SU-DHL-6 (cell line): ENCODE data around the gene KYAT1.

Experiments used
- EZH2phosphoT487 ChIP-seq: fragments of 200-600 bp; sonication (generic), shearing (Covaris generic); conservative IDR thresholded peaks from 2 replicates; pipeline ENCODE4 v1.6.1; 2018; ENCODE audit warnings: mild to moderate bottlenecking, antibody characterized with exemption, low read length, moderate library complexity, mixed read lengths
- TF ChIP-seq, protein P1 (sequence below): fragments of 200-600 bp; sonication (generic); IDR thresholded peaks from one replicate; pipeline ENCODE4 v1.5.1; 2017; ENCODE audit warnings: antibody characterized with exemption, mild to moderate bottlenecking, low read length, moderate library complexity; ENCODE audit not compliant: insufficient read depth, poor library complexity, severe bottlenecking

DNA sequence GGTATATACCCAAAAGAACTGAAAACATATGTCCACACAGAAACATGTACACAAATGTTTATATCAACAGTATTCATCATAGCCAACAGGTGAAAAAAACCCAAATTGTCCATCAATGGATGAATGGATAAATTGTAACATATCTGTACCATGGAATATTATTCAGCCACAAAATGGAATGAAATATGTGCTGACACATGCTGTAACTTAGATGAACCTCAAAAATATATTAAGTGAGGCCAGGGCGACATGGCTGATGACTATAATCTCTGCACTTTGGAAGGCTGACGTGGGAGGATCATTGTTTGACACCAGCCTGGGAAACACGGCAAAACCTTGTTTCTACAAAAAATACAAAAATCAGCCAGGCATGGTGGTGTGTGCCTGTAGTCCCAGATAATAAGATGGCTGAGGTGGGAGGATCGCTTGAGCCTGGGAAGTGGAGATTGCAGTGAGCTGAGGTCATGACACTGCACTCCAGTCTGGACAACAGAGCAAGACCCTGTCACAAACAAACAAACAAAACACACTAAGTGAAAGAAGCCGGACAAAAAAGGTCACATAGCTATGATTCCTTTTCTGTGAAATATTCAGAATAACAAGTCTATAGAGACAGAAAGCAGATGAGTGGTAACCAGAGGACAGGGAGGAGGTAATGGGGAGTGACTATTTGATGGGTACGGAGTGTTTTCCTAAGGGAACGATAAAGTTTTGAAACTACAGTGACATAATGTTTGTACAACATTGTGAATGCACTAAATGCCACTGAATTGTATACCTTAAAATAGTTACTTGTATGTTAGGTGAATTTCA is 11.4 kb downstream of the KYAT1 start:
- TF ChIP-seq, protein P1, sequence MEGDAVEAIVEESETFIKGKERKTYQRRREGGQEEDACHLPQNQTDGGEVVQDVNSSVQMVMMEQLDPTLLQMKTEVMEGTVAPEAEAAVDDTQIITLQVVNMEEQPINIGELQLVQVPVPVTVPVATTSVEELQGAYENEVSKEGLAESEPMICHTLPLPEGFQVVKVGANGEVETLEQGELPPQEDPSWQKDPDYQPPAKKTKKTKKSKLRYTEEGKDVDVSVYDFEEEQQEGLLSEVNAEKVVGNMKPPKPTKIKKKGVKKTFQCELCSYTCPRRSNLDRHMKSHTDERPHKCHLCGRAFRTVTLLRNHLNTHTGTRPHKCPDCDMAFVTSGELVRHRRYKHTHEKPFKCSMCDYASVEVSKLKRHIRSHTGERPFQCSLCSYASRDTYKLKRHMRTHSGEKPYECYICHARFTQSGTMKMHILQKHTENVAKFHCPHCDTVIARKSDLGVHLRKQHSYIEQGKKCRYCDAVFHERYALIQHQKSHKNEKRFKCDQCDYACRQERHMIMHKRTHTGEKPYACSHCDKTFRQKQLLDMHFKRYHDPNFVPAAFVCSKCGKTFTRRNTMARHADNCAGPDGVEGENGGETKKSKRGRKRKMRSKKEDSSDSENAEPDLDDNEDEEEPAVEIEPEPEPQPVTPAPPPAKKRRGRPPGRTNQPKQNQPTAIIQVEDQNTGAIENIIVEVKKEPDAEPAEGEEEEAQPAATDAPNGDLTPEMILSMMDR, result no peak
- TF ChIP-seq EZH2phosphoT487, result no peak
